Measurements from ENCODE around the gene SHC4. TPM values are rescaled to one million over a fixed set of nuclear protein-coding genes. Genes with fewer than 3 reads are reported as not detected.

The SHC4 gene
- total and polyA plus RNA-seq, 4 donors: 0.09 to 1.9 (median 0.44) TPM

GRCh38 chr15:48955370-48955769, 8.3 kb downstream of the SHC4 start:
- no peaks in the 10 kb centered on the region for H3K27me3 ChIP-seq (ENCODE audit: control insufficient read depth in 3 of 3, insufficient read depth in 3 of 3, low read length in 2 of 3)
- DNase-seq (no peak), ATAC-seq (ENCODE audit: insufficient read depth, low FRiP score) (no peak)
- H3K9ac ChIP-seq (ENCODE audit: insufficient read depth in 1 of 2, low read length in 2 of 2): no peak overlapping the region
- 92 to 93% methylated on average over 4 of the region's 4 CpGs for WGBS, 2 donors
- TF ChIP-seq CTCF (IDR thresholded peaks at IDR 0.05; ENCODE audit: control extremely low read depth, extremely low read depth): no peak
- H3K27ac ChIP-seq (ENCODE audit: low read depth in 1 of 2, low read length in 1 of 2): no peak overlapping the region
- peaks cover 0 to 2% (median 0%) of the 10 kb centered on the region in 4 donors for H3K9me3 ChIP-seq (ENCODE audit: control insufficient read depth in 4 of 4, insufficient read depth in 3 of 4, low read length in 3 of 4)
- H3K4me1 ChIP-seq (ENCODE audit: control insufficient read depth in 5 of 5, insufficient read depth in 5 of 5, low read length in 5 of 5): no peaks in the 10 kb centered on the region
- H3K4me3 ChIP-seq: no peak overlapping the region
- no peaks in the 10 kb centered on the region for H3K36me3 ChIP-seq (ENCODE audit: control insufficient read depth in 4 of 4, insufficient read depth in 4 of 4, low read length in 4 of 4)

- WGBS, 2 donors: 68 to 79% methylated on average over 5 of the region's 5 CpGs
- Histone ChIP-seq H3K4me1 (ENCODE audit: control insufficient read depth in 5 of 5, insufficient read depth in 5 of 5, low read length in 5 of 5) (no peaks in the 10 kb centered on the region), H3K27ac (ENCODE audit: low read depth in 1 of 2, low read length in 1 of 2) (no peak overlapping the region), H3K27me3 (ENCODE audit: control insufficient read depth in 3 of 3, insufficient read depth in 3 of 3, low read length in 2 of 3) (no peaks in the 10 kb centered on the region), H3K9ac (ENCODE audit: insufficient read depth in 1 of 2, low read length in 2 of 2) (no peak overlapping the region), H3K4me3 (no peak overlapping the region), H3K36me3 (ENCODE audit: control insufficient read depth in 4 of 4, insufficient read depth in 4 of 4, low read length in 4 of 4) (no peaks in the 10 kb centered on the region), H3K9me3 (ENCODE audit: control insufficient read depth in 4 of 4, insufficient read depth in 3 of 4, low read length in 3 of 4) (peaks cover 0 to 2% (median 0%) of the 10 kb centered on the region in 4 donors)
- DNase-seq: no peak
- peak; percentile 47 for ATAC-seq (ENCODE audit: insufficient read depth, low FRiP score)
- TF ChIP-seq CTCF (IDR thresholded peaks at IDR 0.05; ENCODE audit: control extremely low read depth, extremely low read depth): no peak
These were observed 9.2 kb downstream of the SHC4 start for GRCh38 chr15:48954538-48954937.

GRCh38 chr15:48946840-48947187, 16.9 kb downstream of the SHC4 start:
- 62 to 83% methylated on average over 1 of the region's 1 CpG for WGBS, 2 donors
- no peak overlapping the region for H3K4me3 ChIP-seq
- TF ChIP-seq CTCF (IDR thresholded peaks at IDR 0.05; ENCODE audit: control extremely low read depth, extremely low read depth): no peak
- H3K9me3 ChIP-seq (ENCODE audit: control insufficient read depth in 4 of 4, insufficient read depth in 3 of 4, low read length in 3 of 4): no peaks in the 10 kb centered on the region
- no peak overlapping the region for H3K27ac ChIP-seq (ENCODE audit: low read depth in 1 of 2, low read length in 1 of 2)
- ATAC-seq (ENCODE audit: insufficient read depth, low FRiP score): no peak
- no peak for DNase-seq
- H3K4me1 ChIP-seq (ENCODE audit: control insufficient read depth in 5 of 5, insufficient read depth in 5 of 5, low read length in 5 of 5): peaks cover 0 to 7% (median 1%) of the 10 kb centered on the region in 5 donors
- H3K9ac ChIP-seq (ENCODE audit: insufficient read depth in 1 of 2, low read length in 2 of 2): no peak overlapping the region
- H3K36me3 ChIP-seq (ENCODE audit: control insufficient read depth in 4 of 4, insufficient read depth in 4 of 4, low read length in 4 of 4): no peaks in the 10 kb centered on the region
- H3K27me3 ChIP-seq (ENCODE audit: control insufficient read depth in 3 of 3, insufficient read depth in 3 of 3, low read length in 2 of 3): no peaks in the 10 kb centered on the region

All from lung (tissue), 12 donors.